Measurements from ENCODE around the gene FKRP.
A peak's percentile ranks its signal among the peaks of the same experiment; 100 is the strongest.
"Not testable (repeated sequence)": the region's sequence is repeated elsewhere in the genome, so short reads cannot be mapped to it uniquely, and the experiment has no call there.

Gene FKRP

GRCh38 chr19:46745521-46746280 lies at the start of gene FKRP:
TSS of gene FKRP (plus strand) at chr19:46746057. CDS start at chr19:46755451, 9,394 bp downstream.
- peak; percentile 16 to 31 for DNase-seq

GRCh38 chr19:46696866-46697203 lies 49.0 kb upstream of the FKRP start:
- DNase-seq = no peak

- peak in 1 of 2 donors; percentile 7 for DNase-seq
Measured at GRCh38 chr19:46697204-46697960, 48.5 kb upstream of the FKRP start.

- no peak for DNase-seq
Measured at GRCh38 chr19:46698395-46699321, 47.2 kb upstream of the FKRP start.

GRCh38 chr19:46700704-46701103 lies 45.2 kb upstream of the FKRP start:
- no peak for DNase-seq

- peak; percentile 95 to 96 for DNase-seq
Measured at GRCh38 chr19:46704379-46705076, 41.3 kb upstream of the FKRP start.

GRCh38 chr19:46710687-46711086 lies 35.2 kb upstream of the FKRP start:
- DNase-seq = no peak

- not testable (repeated sequence) for DNase-seq
Measured at GRCh38 chr19:46712768-46713338, 33.0 kb upstream of the FKRP start.

- peak in 1 of 2 donors; percentile 60 for DNase-seq
Measured at GRCh38 chr19:46713781-46714443, 31.9 kb upstream of the FKRP start.

- peak in 1 of 2 donors; percentile 47 for DNase-seq
Measured at GRCh38 chr19:46714444-46715106, 31.3 kb upstream of the FKRP start.

- DNase-seq = no peak
Measured at GRCh38 chr19:46715620-46715974, 30.3 kb upstream of the FKRP start.

- peak in 1 of 2 donors; percentile 13 for DNase-seq
Measured at GRCh38 chr19:46715975-46716671, 29.7 kb upstream of the FKRP start.

GRCh38 chr19:46716672-46717033 lies 29.2 kb upstream of the FKRP start:
- no peak for DNase-seq

- peak; percentile 90 to 91 for DNase-seq
Measured at GRCh38 chr19:46717034-46717715, 28.7 kb upstream of the FKRP start, which contains the start of gene PRKD2. TSS of gene PRKD2 (minus strand) at chr19:46717114. CDS start at chr19:46716370, 744 bp downstream.

- DNase-seq = no peak
Measured at GRCh38 chr19:46717716-46718143, 28.1 kb upstream of the FKRP start.

GRCh38 chr19:46718157-46718933 lies 27.5 kb upstream of the FKRP start:
- peak in 1 of 2 donors; percentile 43 for DNase-seq

GRCh38 chr19:46718934-46719622 lies 26.8 kb upstream of the FKRP start:
- DNase-seq = no peak
